ENCODE data around the gene PRODH2. TPM values are rescaled to one million over a fixed set of nuclear protein-coding genes. Genes with fewer than 3 reads are reported as not detected.

PRODH2 gene
- total RNA-seq, 1 experiment from 2014 or later: not detected

DNA sequence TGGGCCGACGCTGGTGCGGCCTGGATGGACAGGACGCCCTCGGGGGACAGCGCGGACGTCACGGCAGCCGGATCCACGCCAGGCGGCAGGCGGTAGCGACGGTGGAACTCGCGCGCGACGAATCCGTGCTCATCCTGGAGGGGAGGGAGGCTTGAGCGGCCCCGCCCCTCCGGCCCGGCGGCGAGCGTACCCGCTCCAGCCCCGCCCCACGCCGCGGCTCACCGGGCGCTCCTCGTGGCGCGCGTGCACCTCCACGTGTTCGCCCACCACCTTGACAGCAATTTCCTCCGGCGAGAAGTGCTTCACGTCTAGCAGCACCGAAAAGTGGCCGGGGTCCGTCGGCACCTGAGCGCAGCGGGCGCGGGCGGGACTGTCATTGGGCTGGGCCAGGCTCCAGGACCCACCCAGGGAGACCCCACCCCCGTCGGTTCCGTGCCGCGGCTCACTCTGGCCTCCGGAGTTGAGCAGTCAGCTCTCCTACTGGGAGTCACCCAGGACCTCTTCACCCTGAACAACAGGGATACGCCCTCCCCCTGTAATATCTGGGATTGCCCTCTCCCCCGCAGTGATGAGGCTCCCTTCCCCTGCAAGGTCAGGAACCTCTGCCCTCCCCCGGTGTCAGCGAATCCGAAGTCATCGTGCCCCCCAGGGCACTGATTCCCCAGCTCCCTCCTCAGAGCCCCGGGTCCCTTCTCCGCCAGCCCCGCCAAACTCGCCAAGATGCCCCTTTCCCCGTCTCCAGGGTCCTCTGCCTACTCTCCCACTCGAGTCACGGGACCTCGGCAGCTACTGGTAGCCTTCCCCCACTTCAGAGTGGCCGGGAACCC is 56.9 kb downstream of the PRODH2 start:
- Mint-ChIP-seq H3K4me3 (peak overlapping the region; percentile 94), H3K4me1 (peaks cover 16% of the 10 kb centered on the region), H3K9me3 (no peaks in the 10 kb centered on the region), H3K27ac (no peak overlapping the region), H3K27me3 (ENCODE audit: low read depth) (peaks cover 23% of the 10 kb centered on the region), H3K36me3 (peaks cover 1% of the 10 kb centered on the region; the same call in 1 of the 2 replicates)
- DNase-seq (ENCODE audit: low spot score) (peak; percentile 15), ATAC-seq (no peak)
- ChIA-PET POLR2A (interaction anchor here (2.0 to 2.5 kb wide), 2 partner anchors 7 to 15 kb away, joined by 11 to 13 read pairs; partner anchors contain the start of gene LIN37), CTCF (interaction anchor here (0.8 to 2.9 kb wide), 5 partner anchors 8 to 175 kb away, joined by 3 to 13 read pairs (median 3); partner anchors contain the start of genes LIN37, PSENEN and U2AF1L4)
- TF ChIP-seq EMX1 (CRISPR knock-in tag; IDR thresholded peaks at IDR 0.05) (no peak), ZNF138 (CRISPR knock-in tag; conservative IDR thresholded peaks at IDR 0.05) (peak; percentile 67; the same call in 1 of the 2 replicates), IRF2 (CRISPR knock-in tag; IDR thresholded peaks at IDR 0.05; ENCODE audit: borderline replicate concordance, low read depth) (no peak), NR2C2 (CRISPR knock-in tag; IDR thresholded peaks at IDR 0.05) (no peak), RORB (CRISPR knock-in tag; IDR thresholded peaks at IDR 0.05) (no peak), GABPB1 (CRISPR knock-in tag; IDR thresholded peaks at IDR 0.05) (no peak), FOXP1 (CRISPR knock-in tag; IDR thresholded peaks at IDR 0.05; ENCODE audit: borderline replicate concordance) (peak; percentile 66; the same call in 1 of the 2 replicates), TEAD4 (CRISPR knock-in tag; IDR thresholded peaks at IDR 0.05) (no peak)
- TF ChIP-seq, protein P1, sequence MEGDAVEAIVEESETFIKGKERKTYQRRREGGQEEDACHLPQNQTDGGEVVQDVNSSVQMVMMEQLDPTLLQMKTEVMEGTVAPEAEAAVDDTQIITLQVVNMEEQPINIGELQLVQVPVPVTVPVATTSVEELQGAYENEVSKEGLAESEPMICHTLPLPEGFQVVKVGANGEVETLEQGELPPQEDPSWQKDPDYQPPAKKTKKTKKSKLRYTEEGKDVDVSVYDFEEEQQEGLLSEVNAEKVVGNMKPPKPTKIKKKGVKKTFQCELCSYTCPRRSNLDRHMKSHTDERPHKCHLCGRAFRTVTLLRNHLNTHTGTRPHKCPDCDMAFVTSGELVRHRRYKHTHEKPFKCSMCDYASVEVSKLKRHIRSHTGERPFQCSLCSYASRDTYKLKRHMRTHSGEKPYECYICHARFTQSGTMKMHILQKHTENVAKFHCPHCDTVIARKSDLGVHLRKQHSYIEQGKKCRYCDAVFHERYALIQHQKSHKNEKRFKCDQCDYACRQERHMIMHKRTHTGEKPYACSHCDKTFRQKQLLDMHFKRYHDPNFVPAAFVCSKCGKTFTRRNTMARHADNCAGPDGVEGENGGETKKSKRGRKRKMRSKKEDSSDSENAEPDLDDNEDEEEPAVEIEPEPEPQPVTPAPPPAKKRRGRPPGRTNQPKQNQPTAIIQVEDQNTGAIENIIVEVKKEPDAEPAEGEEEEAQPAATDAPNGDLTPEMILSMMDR (IDR thresholded peaks at IDR 0.05): no peak
- TF ChIP-seq, protein P2, sequence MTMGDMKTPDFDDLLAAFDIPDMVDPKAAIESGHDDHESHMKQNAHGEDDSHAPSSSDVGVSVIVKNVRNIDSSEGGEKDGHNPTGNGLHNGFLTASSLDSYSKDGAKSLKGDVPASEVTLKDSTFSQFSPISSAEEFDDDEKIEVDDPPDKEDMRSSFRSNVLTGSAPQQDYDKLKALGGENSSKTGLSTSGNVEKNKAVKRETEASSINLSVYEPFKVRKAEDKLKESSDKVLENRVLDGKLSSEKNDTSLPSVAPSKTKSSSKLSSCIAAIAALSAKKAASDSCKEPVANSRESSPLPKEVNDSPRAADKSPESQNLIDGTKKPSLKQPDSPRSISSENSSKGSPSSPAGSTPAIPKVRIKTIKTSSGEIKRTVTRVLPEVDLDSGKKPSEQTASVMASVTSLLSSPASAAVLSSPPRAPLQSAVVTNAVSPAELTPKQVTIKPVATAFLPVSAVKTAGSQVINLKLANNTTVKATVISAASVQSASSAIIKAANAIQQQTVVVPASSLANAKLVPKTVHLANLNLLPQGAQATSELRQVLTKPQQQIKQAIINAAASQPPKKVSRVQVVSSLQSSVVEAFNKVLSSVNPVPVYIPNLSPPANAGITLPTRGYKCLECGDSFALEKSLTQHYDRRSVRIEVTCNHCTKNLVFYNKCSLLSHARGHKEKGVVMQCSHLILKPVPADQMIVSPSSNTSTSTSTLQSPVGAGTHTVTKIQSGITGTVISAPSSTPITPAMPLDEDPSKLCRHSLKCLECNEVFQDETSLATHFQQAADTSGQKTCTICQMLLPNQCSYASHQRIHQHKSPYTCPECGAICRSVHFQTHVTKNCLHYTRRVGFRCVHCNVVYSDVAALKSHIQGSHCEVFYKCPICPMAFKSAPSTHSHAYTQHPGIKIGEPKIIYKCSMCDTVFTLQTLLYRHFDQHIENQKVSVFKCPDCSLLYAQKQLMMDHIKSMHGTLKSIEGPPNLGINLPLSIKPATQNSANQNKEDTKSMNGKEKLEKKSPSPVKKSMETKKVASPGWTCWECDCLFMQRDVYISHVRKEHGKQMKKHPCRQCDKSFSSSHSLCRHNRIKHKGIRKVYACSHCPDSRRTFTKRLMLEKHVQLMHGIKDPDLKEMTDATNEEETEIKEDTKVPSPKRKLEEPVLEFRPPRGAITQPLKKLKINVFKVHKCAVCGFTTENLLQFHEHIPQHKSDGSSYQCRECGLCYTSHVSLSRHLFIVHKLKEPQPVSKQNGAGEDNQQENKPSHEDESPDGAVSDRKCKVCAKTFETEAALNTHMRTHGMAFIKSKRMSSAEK (CRISPR knock-in tag; IDR thresholded peaks at IDR 0.05; ENCODE audit: borderline replicate concordance): no peak
- TF ChIP-seq, protein P3, sequence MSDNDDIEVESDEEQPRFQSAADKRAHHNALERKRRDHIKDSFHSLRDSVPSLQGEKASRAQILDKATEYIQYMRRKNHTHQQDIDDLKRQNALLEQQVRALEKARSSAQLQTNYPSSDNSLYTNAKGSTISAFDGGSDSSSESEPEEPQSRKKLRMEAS (CRISPR knock-in tag; IDR thresholded peaks at IDR 0.05): peak; percentile 77; the same call in 1 of the 2 replicates
- TF ChIP-seq, protein P4, sequence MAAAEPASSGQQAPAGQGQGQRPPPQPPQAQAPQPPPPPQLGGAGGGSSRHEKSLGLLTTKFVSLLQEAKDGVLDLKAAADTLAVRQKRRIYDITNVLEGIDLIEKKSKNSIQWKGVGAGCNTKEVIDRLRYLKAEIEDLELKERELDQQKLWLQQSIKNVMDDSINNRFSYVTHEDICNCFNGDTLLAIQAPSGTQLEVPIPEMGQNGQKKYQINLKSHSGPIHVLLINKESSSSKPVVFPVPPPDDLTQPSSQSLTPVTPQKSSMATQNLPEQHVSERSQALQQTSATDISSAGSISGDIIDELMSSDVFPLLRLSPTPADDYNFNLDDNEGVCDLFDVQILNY (CRISPR knock-in tag; IDR thresholded peaks at IDR 0.05): no peak

DNA sequence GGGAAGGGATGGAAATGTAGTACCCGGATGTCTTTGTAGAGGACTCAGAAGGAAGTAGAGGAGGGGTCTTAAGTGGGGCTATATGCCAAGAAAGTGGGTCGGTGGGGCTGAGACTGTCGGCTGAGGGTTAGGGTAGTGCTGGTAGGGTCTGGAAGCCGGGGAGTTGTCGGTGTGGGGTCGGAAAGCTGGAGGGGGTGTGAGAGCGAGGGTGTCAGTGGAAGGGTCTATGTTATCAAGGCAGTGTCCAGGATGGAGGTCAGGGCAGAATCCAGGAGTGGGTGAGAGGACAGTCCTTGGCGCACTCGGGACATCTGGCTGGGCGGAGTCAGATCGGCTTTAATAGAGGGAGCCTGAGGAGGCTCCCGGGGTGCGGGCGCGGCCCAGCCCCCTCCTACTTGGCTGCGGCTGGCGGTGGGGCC is 57.5 kb downstream of the PRODH2 start:
- peak overlapping the region; percentile 68 for H3K4me3 Mint-ChIP-seq
- H3K27me3 Mint-ChIP-seq (ENCODE audit: low read depth): peaks cover 23% of the 10 kb centered on the region
- ChIA-PET CTCF (interaction anchor here (0.8 to 2.9 kb wide), 3 partner anchors 10 to 29 kb away, joined by 3 to 13 read pairs (median 3); partner anchors contain the start of genes PSENEN and U2AF1L4), POLR2A (no interaction called here)
- H3K9me3 Mint-ChIP-seq: no peaks in the 10 kb centered on the region
- no peaks in the 10 kb centered on the region for H3K36me3 Mint-ChIP-seq
- ATAC-seq: no peak
- peaks cover 16% of the 10 kb centered on the region for H3K4me1 Mint-ChIP-seq
- H3K27ac Mint-ChIP-seq: no peak overlapping the region
- TF ChIP-seq, protein P5, sequence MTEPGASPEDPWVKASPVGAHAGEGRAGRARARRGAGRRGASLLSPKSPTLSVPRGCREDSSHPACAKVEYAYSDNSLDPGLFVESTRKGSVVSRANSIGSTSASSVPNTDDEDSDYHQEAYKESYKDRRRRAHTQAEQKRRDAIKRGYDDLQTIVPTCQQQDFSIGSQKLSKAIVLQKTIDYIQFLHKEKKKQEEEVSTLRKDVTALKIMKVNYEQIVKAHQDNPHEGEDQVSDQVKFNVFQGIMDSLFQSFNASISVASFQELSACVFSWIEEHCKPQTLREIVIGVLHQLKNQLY (CRISPR knock-in tag; IDR thresholded peaks at IDR 0.05): no peak
- TF ChIP-seq, protein P1 (IDR thresholded peaks at IDR 0.05): no peak
- TF ChIP-seq ZNF263 (CRISPR knock-in tag; IDR thresholded peaks at IDR 0.05; ENCODE audit: low read depth) (no peak), EMX1 (CRISPR knock-in tag; IDR thresholded peaks at IDR 0.05) (no peak), ZNF396 (CRISPR knock-in tag; IDR thresholded peaks at IDR 0.05; ENCODE audit: borderline replicate concordance) (no peak)
- TF ChIP-seq, protein P6, sequence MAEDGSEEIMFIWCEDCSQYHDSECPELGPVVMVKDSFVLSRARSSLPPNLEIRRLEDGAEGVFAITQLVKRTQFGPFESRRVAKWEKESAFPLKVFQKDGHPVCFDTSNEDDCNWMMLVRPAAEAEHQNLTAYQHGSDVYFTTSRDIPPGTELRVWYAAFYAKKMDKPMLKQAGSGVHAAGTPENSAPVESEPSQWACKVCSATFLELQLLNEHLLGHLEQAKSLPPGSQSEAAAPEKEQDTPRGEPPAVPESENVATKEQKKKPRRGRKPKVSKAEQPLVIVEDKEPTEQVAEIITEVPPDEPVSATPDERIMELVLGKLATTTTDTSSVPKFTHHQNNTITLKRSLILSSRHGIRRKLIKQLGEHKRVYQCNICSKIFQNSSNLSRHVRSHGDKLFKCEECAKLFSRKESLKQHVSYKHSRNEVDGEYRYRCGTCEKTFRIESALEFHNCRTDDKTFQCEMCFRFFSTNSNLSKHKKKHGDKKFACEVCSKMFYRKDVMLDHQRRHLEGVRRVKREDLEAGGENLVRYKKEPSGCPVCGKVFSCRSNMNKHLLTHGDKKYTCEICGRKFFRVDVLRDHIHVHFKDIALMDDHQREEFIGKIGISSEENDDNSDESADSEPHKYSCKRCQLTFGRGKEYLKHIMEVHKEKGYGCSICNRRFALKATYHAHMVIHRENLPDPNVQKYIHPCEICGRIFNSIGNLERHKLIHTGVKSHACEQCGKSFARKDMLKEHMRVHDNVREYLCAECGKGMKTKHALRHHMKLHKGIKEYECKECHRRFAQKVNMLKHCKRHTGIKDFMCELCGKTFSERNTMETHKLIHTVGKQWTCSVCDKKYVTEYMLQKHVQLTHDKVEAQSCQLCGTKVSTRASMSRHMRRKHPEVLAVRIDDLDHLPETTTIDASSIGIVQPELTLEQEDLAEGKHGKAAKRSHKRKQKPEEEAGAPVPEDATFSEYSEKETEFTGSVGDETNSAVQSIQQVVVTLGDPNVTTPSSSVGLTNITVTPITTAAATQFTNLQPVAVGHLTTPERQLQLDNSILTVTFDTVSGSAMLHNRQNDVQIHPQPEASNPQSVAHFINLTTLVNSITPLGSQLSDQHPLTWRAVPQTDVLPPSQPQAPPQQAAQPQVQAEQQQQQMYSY (CRISPR knock-in tag; IDR thresholded peaks at IDR 0.05): no peak
- TF ChIP-seq, protein P7, sequence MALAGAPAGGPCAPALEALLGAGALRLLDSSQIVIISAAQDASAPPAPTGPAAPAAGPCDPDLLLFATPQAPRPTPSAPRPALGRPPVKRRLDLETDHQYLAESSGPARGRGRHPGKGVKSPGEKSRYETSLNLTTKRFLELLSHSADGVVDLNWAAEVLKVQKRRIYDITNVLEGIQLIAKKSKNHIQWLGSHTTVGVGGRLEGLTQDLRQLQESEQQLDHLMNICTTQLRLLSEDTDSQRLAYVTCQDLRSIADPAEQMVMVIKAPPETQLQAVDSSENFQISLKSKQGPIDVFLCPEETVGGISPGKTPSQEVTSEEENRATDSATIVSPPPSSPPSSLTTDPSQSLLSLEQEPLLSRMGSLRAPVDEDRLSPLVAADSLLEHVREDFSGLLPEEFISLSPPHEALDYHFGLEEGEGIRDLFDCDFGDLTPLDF (CRISPR knock-in tag; IDR thresholded peaks at IDR 0.05): no peak
- DNase-seq (ENCODE audit: low spot score): no peak

All from WTC11 (cell line).